Measurements from ENCODE around the gene HABP4. TPM values are rescaled to one million over a fixed set of nuclear protein-coding genes. Genes with fewer than 3 reads are reported as not detected.
A peak's percentile ranks its signal among the peaks of the same experiment; 100 is the strongest.

The HABP4 gene
- total RNA-seq, 1 experiment from 2014 or later: 11.6 TPM

DNA sequence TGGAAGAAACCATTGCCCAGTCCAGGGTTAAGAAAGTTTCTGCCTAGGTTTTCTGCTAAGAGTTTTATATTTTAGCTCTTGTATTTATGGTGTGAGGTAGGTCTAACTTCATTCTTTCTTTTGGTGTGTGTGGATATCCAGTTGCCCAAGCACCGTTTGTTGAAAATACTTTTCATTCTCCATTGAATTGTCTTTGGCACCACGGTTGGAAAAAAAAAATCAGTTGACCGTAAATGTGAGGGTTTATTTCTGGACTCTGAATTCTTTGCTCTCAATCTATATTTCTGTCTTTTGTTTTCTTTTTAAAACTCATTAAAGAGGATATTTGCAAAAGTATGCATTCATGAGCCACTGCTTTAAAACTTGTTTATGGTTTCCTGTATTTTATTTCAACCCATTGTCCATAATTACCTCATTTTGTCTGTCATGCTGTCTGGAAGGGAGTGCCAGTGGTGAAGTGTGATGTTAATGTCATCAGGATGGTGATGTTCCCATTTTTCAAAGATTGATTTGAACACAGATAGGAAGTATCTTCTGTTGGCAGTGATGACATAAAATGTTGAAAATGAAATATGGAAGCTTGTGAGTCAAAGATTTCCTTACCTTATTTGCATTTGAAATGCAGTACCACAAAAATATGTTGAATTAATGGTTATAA, 33.9 kb downstream of the HABP4 start:
- H3K4me1 ChIP-seq (ENCODE audit: insufficient read depth, low read length, poor library complexity, severe bottlenecking): peaks cover 20% of the 10 kb centered on the region
- peak; percentile 82 for DNase-seq (ENCODE audit: low spot score)
- ChIA-PET POLR2A (ENCODE audit: low non-redundant PET) (no interaction called here), CTCF (no interaction called here)
- H3K27ac ChIP-seq (ENCODE audit: low read depth, low read length, poor library complexity, severe bottlenecking): peak overlapping the region; percentile 51
- intact Hi-C loops (cut with micrococcal nuclease; ENCODE audit: unreplicated experiment): no loop called here
- H3K4me3 ChIP-seq (ENCODE audit: low read depth, low read length, poor library complexity, severe bottlenecking): no peak overlapping the region
- H3K9me3 ChIP-seq (ENCODE audit: low read depth, low read length, poor library complexity, severe bottlenecking): no peaks in the 10 kb centered on the region
- TF ChIP-seq EZH2 (IDR thresholded peaks at IDR 0.05; ENCODE audit: borderline replicate concordance, low read depth, low read length, poor library complexity, severe bottlenecking): no peak
- TF ChIP-seq, protein P1, sequence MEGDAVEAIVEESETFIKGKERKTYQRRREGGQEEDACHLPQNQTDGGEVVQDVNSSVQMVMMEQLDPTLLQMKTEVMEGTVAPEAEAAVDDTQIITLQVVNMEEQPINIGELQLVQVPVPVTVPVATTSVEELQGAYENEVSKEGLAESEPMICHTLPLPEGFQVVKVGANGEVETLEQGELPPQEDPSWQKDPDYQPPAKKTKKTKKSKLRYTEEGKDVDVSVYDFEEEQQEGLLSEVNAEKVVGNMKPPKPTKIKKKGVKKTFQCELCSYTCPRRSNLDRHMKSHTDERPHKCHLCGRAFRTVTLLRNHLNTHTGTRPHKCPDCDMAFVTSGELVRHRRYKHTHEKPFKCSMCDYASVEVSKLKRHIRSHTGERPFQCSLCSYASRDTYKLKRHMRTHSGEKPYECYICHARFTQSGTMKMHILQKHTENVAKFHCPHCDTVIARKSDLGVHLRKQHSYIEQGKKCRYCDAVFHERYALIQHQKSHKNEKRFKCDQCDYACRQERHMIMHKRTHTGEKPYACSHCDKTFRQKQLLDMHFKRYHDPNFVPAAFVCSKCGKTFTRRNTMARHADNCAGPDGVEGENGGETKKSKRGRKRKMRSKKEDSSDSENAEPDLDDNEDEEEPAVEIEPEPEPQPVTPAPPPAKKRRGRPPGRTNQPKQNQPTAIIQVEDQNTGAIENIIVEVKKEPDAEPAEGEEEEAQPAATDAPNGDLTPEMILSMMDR (conservative IDR thresholded peaks at IDR 0.05; ENCODE audit: low read depth, low read length): no peak
- H3K36me3 ChIP-seq (ENCODE audit: insufficient read depth, low read length, poor library complexity, severe bottlenecking): peaks cover 7% of the 10 kb centered on the region
- H3K27me3 ChIP-seq (replicated peaks; ENCODE audit: insufficient read depth, low read depth, low read length, poor library complexity): no peaks in the 10 kb centered on the region
- no TSS peak for BruUV-seq (replicated peaks)

DNA sequence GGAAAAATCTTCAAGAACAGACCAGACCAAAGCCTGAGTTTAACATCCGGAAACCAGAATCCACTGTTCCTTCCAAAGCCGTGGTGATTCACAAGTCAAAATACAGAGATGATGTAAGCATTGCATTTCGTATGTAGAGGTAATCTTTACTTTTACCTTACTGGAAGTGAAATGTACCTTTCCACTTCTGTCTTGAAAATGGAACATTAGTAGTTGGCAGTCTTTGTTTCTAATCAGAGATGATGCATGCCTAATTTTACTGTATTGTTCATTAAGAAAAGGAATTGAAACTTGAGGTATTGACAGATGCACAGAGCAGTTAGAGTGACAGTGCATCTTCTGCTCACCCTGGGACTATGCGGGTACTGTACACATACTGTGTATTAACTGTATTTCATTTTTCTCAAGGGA, 34.6 kb downstream of the HABP4 start:
- intact Hi-C loops (cut with micrococcal nuclease; ENCODE audit: unreplicated experiment): no loop called here
- peak overlapping the region; percentile 51 for H3K27ac ChIP-seq (ENCODE audit: low read depth, low read length, poor library complexity, severe bottlenecking)
- TF ChIP-seq EZH2 (IDR thresholded peaks at IDR 0.05; ENCODE audit: borderline replicate concordance, low read depth, low read length, poor library complexity, severe bottlenecking): no peak
- TF ChIP-seq, protein P1 (conservative IDR thresholded peaks at IDR 0.05; ENCODE audit: low read depth, low read length): no peak
- no peak overlapping the region for H3K4me3 ChIP-seq (ENCODE audit: low read depth, low read length, poor library complexity, severe bottlenecking)
- H3K4me1 ChIP-seq (ENCODE audit: insufficient read depth, low read length, poor library complexity, severe bottlenecking): peaks cover 16% of the 10 kb centered on the region
- BruUV-seq (replicated peaks): no TSS peak
- ChIA-PET CTCF (no interaction called here), POLR2A (ENCODE audit: low non-redundant PET) (no interaction called here)
- no peaks in the 10 kb centered on the region for H3K9me3 ChIP-seq (ENCODE audit: low read depth, low read length, poor library complexity, severe bottlenecking)
- H3K36me3 ChIP-seq (ENCODE audit: insufficient read depth, low read length, poor library complexity, severe bottlenecking): peaks cover 7% of the 10 kb centered on the region
- DNase-seq (ENCODE audit: low spot score): peak; percentile 52
- H3K27me3 ChIP-seq (replicated peaks; ENCODE audit: insufficient read depth, low read depth, low read length, poor library complexity): no peaks in the 10 kb centered on the region

DNA sequence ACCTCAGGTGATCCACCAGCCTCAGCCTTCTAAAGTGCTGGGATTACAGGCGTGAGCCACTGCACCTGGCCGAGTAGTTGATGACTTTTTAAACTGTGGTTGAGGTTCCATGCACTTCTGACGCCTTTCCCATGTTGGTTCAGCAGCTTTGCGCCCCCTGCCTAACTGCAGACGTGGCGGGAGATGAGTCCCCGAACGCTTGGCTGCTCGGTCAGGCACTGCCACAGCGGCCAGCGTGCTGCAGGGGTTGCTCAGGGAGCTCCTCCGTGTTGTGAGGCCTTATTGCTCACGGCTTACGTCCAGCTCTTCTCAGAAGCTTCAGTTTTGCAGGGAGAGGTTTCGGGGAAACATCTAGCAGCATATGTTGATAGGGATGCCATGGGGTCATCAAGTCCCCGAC, 35.3 kb downstream of the HABP4 start:
- H3K36me3 ChIP-seq (ENCODE audit: insufficient read depth, low read length, poor library complexity, severe bottlenecking): peaks cover 7% of the 10 kb centered on the region
- no peaks in the 10 kb centered on the region for H3K9me3 ChIP-seq (ENCODE audit: low read depth, low read length, poor library complexity, severe bottlenecking)
- no peak overlapping the region for H3K4me3 ChIP-seq (ENCODE audit: low read depth, low read length, poor library complexity, severe bottlenecking)
- intact Hi-C loops (cut with micrococcal nuclease; ENCODE audit: unreplicated experiment): no loop called here
- TF ChIP-seq EZH2 (IDR thresholded peaks at IDR 0.05; ENCODE audit: borderline replicate concordance, low read depth, low read length, poor library complexity, severe bottlenecking): no peak
- TF ChIP-seq, protein P1 (conservative IDR thresholded peaks at IDR 0.05; ENCODE audit: low read depth, low read length): no peak
- peaks cover 16% of the 10 kb centered on the region for H3K4me1 ChIP-seq (ENCODE audit: insufficient read depth, low read length, poor library complexity, severe bottlenecking)
- no peak overlapping the region for H3K27ac ChIP-seq (ENCODE audit: low read depth, low read length, poor library complexity, severe bottlenecking)
- CTCF ChIA-PET: no interaction called here
- POLR2A ChIA-PET (ENCODE audit: low non-redundant PET): no interaction called here
- H3K27me3 ChIP-seq (replicated peaks; ENCODE audit: insufficient read depth, low read depth, low read length, poor library complexity): no peaks in the 10 kb centered on the region
- BruUV-seq (replicated peaks): no TSS peak
- no peak for DNase-seq (ENCODE audit: low spot score)
